Gastrocnemius medialis (tissue), 4 donors: ENCODE data around the gene METTL13.

Experiments
- CTCF ChIP-seq, 5 experiments: fragments of 450-650 bp in 3 of 5; fragments of 200-600 bp in 2 of 5; sonication (generic) in 2 of 5; IDR thresholded peaks in 4 of 5; conservative IDR thresholded peaks in 1 of 5; 1 replicate in 4 of 5; 2 replicates in 1 of 5; pipeline ENCODE4 v1.5.1; 2016 to 2019; ENCODE audit warnings: antibody characterized with exemption in 5 of 5, mild to moderate bottlenecking in 3 of 5, moderate library complexity in 3 of 5
- POLR2A ChIP-seq, 2 donors: fragments of 450-650 bp; IDR thresholded peaks; one replicate each; pipeline ENCODE4 v1.6.1; 2017; ENCODE audit warnings: antibody characterized with exemption in 2 of 2, mild to moderate bottlenecking in 2 of 2, moderate library complexity in 2 of 2

- TF ChIP-seq POLR2A (IDR thresholded peaks at IDR 0.05) (no peak), CTCF (IDR thresholded peaks at IDR 0.05 in 4 of 5, conservative IDR thresholded peaks at IDR 0.05 in 1 of 5) (no peak)
These were observed 53.4 kb downstream of the METTL13 start for GRCh38 chr1:171834821-171835220.
